Measurements from ENCODE around the gene ABI2.

DNA sequence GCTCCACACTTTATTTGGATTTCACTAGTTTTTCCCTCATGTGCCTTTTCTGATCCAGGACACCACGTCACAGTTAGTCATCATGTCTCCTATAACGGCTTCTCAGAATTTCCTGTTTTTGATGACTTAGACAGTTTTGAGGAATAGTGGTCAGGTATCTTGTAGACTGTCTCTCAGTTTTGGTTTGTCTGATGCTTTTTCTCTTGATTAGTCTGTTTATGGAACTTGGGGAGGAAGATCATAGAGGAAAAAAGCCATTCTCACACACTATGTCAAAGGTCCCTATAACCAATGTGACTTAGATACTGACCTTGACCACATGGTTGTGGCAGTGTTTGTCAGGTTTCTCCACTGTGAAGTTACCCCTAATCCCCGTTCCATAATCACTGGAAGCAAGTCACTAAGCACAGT is 117.9 kb downstream of the ABI2 start:
- TF ChIP-seq CTCF (IDR thresholded peaks at IDR 0.05) (no peak), EZH2 (IDR thresholded peaks at IDR 0.05) (no peak), EZH2phosphoT487 (IDR thresholded peaks at IDR 0.05) (no peak)

Measured in neural progenitor cell (in vitro differentiated cells).